Neutrophil (primary cell): ENCODE measurements around the gene KRT10.

Source experiments
- H3K27ac ChIP-seq: fragments of 200-600 bp; sonication (generic); 2 replicates; pipeline ENCODE4 v1.5.1; 2016; ENCODE audit warnings: mild to moderate bottlenecking, moderate library complexity
- H3K27me3 ChIP-seq: fragments of 200-600 bp; sonication (generic); 2 replicates; pipeline ENCODE4 v1.6.0; 2016; ENCODE audit warnings: mild to moderate bottlenecking
- H3K36me3 ChIP-seq: fragments of 200-600 bp; sonication (generic); 2 replicates; pipeline ENCODE4 v1.5.1; 2017
- H3K4me1 ChIP-seq, 2 experiments: fragments of 200-600 bp in 1 of 2; sonication (generic) in 1 of 2; 1 replicate in 1 of 2; 2 replicates in 1 of 2; pipeline versions ENCODE4 v1.5.1 to v1.6.1; 2013 to 2016; ENCODE audit warnings: low read depth in 1 of 2, low read length in 1 of 2, mild to moderate bottlenecking in 1 of 2, moderate library complexity in 1 of 2; ENCODE audit not compliant: control insufficient read depth in 1 of 2, insufficient read depth in 1 of 2
- H3K4me3 ChIP-seq, 2 experiments: fragments of 200-600 bp in 1 of 2; sonication (generic) in 1 of 2; 1 replicate in 1 of 2; 2 replicates in 1 of 2; pipeline ENCODE4 v1.5.1; 2013 to 2016; ENCODE audit warnings: low read depth in 1 of 2, low read length in 1 of 2, mild to moderate bottlenecking in 1 of 2, moderate library complexity in 1 of 2
- H3K9me3 ChIP-seq: fragments of 200-600 bp; sonication (generic); 2 replicates; pipeline ENCODE4 v1.5.1; 2016
- CTCF ChIP-seq: fragments of 200-600 bp; sonication (generic); IDR thresholded peaks from 2 replicates; pipeline ENCODE4 v1.5.1; 2016; ENCODE audit warnings: antibody characterized with exemption

The KRT10 gene

GRCh38 chr17:40810494-40810893, 11.9 kb downstream of the KRT10 start:
- no peak overlapping the region for H3K27ac ChIP-seq
- H3K9me3 ChIP-seq, result no peaks in the 10 kb centered on the region
- H3K4me1 ChIP-seq, result no peaks in the 10 kb centered on the region

GRCh38 chr17:40809721-40810421, 12.5 kb downstream of the KRT10 start:
- Histone ChIP-seq H3K9me3 (no peaks in the 10 kb centered on the region), H3K36me3 (no peaks in the 10 kb centered on the region), H3K27ac (no peak overlapping the region), H3K4me1 (no peaks in the 10 kb centered on the region), H3K27me3 (peaks cover 100% of the 10 kb centered on the region), H3K4me3 (no peak overlapping the region)
- no peak for TF ChIP-seq CTCF

More at GRCh38 chr17:40810494-40810893, 11.9 kb downstream of the KRT10 start:
- TF ChIP-seq CTCF, result no peak
- no peaks in the 10 kb centered on the region for H3K36me3 ChIP-seq
- H3K4me3 ChIP-seq, result no peak overlapping the region
- H3K27me3 ChIP-seq, result peaks cover 100% of the 10 kb centered on the region

GRCh38 chr17:40806131-40806530, 16.3 kb downstream of the KRT10 start:
- H3K27me3 ChIP-seq, result peaks cover 100% of the 10 kb centered on the region
- no peaks in the 10 kb centered on the region for H3K36me3 ChIP-seq
- no peaks in the 10 kb centered on the region for H3K4me1 ChIP-seq
- no peak overlapping the region for H3K27ac ChIP-seq
- no peak for TF ChIP-seq CTCF
- no peaks in the 10 kb centered on the region for H3K9me3 ChIP-seq
- no peak overlapping the region for H3K4me3 ChIP-seq

- Histone ChIP-seq H3K9me3 (no peaks in the 10 kb centered on the region), H3K27ac (no peak overlapping the region), H3K4me1 (no peaks in the 10 kb centered on the region), H3K36me3 (no peaks in the 10 kb centered on the region), H3K27me3 (peaks cover 100% of the 10 kb centered on the region), H3K4me3 (no peak overlapping the region)
- TF ChIP-seq CTCF, result peak; percentile 55
Measured at GRCh38 chr17:40803617-40804082, 18.8 kb downstream of the KRT10 start.

GRCh38 chr17:40801157-40801556, 21.3 kb downstream of the KRT10 start:
- no peaks in the 10 kb centered on the region for H3K4me1 ChIP-seq
- H3K4me3 ChIP-seq, result no peak overlapping the region
- no peaks in the 10 kb centered on the region for H3K36me3 ChIP-seq
- peaks cover 100% of the 10 kb centered on the region for H3K27me3 ChIP-seq
- H3K27ac ChIP-seq, result no peak overlapping the region
- TF ChIP-seq CTCF, result no peak
- H3K9me3 ChIP-seq, result no peaks in the 10 kb centered on the region
